Coronary artery (tissue), 2 donors: ENCODE results near the gene CILP.

ENCODE experiments used
- DNase-seq: peaks from one replicate; pipeline ENCODE4 v3.0.0-alpha.2; 2017; ENCODE audit warnings: low spot score
- H3K27ac ChIP-seq, 2 donors: fragments of 200-600 bp; sonication (generic); one replicate each; pipeline ENCODE4 v1.5.1; 2016 to 2019
- H3K4me3 ChIP-seq: fragments of 200-600 bp; sonication (generic); 2 replicates; pipeline ENCODE4 v1.5.1; 2016; ENCODE audit warnings: mild to moderate bottlenecking, moderate library complexity
- TF ChIP-seq, protein P1 (sequence below): fragments of 200-600 bp; sonication (generic); IDR thresholded peaks from one replicate; pipeline ENCODE4 v1.5.1; 2019; ENCODE audit warnings: antibody characterized with exemption

CILP gene

DNA sequence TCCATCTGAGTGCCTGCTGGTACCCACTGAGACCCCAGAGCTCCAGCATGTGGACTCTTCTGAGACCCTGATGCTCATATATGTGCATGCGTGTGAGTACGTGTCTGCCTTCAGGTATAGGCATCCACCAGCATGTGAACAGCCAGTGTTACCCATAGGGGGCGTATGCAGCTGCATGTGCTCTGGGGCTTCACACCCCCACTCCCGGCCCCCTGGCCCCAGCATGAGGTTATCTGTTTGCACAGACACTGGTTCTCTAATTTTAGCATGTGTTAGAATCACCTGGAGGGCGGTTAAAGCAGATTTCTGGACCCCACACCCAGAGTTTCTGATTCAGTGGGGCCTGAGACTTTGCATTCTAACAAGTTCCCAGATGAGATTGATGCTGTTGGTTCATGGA lies 824 bp upstream of the CILP start:
- TF ChIP-seq, protein P1, sequence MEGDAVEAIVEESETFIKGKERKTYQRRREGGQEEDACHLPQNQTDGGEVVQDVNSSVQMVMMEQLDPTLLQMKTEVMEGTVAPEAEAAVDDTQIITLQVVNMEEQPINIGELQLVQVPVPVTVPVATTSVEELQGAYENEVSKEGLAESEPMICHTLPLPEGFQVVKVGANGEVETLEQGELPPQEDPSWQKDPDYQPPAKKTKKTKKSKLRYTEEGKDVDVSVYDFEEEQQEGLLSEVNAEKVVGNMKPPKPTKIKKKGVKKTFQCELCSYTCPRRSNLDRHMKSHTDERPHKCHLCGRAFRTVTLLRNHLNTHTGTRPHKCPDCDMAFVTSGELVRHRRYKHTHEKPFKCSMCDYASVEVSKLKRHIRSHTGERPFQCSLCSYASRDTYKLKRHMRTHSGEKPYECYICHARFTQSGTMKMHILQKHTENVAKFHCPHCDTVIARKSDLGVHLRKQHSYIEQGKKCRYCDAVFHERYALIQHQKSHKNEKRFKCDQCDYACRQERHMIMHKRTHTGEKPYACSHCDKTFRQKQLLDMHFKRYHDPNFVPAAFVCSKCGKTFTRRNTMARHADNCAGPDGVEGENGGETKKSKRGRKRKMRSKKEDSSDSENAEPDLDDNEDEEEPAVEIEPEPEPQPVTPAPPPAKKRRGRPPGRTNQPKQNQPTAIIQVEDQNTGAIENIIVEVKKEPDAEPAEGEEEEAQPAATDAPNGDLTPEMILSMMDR = no peak
- Histone ChIP-seq H3K27ac (peak overlapping the region in 1 of 2 donors; percentile 68), H3K4me3 (no peak overlapping the region)

GRCh38 chr15:65211482-65211982 lies 259 bp upstream of the CILP start:
- TF ChIP-seq, protein P1 = no peak
- H3K4me3 ChIP-seq = no peak overlapping the region
- peak overlapping the region in 1 of 2 donors; percentile 68 for H3K27ac ChIP-seq
- no peak for DNase-seq

More for the DNA sequence above, 824 bp upstream of the CILP start:
- no peak for DNase-seq

DNA sequence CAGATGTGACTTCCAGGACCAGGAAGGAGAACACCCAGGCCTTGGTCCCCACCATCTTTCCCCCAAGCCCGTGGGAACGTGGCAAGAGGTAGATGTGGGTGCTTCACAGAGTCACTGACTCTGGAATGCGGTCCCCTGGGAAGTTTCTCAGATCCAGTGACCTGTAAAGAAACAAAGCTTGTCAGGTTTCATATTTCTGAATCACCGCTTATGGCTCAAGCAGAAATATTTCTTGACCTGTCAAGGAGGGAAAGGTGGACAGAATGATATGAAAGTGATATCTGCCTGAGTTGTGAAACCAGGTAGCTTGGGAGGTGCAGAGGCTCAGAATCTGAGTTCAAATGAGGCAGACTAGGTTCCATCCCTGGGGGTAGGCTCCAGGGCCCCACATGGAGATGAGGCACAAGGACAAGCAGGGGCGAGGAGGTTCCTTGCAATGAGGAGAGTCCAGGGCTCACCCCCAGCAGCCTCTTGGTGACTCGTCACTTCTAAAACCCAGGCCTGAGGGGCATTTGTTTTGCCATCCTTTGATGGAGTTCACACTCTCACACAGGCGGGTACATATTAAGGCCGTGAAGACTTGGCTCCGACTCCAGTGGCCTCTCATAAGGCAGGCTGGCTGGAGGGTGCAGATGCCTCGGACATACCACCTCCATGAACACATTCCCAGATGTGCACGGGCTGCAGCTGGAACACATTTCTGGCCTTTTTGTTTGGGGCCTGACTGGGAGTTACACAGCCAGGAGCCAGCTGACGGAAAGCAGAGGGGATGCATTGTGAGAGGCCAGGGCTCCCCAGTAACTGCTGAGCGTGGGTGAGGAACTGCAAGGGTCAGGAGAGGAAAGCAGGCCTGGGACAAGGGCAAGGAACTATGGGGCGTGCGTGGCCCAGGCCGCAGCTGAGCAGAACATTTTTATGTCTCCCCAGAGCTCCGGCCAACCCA lies 1.3 kb downstream of the CILP start:
- Histone ChIP-seq H3K4me3 (no peak overlapping the region), H3K27ac (peak overlapping the region in 1 of 2 donors; percentile 68)
- TF ChIP-seq, protein P1 = no peak
- DNase-seq = no peak

DNA sequence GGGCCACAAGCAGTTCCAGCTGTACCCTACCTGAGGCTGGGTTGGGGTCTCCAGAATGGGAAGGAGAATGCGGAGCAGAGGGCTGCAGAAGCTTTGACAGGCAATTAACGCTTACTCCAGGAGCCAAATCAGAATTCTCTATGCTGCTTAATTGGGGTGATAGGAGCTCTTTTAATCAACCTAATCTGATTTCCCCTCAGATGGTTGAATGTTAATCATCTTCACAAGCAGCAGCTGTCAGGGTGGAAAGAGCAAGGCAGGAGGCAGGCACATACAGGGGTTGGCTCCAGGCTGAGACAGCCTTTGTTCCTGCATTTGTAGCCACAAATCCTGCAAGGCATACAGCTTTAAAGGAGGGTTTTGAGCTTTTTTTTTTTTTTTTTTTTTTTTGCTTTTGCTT lies 2.6 kb downstream of the CILP start:
- TF ChIP-seq, protein P1 = no peak
- Histone ChIP-seq H3K27ac (no peak overlapping the region), H3K4me3 (no peak overlapping the region)
- no peak for DNase-seq

- Histone ChIP-seq H3K27ac (no peak overlapping the region), H3K4me3 (no peak overlapping the region)
- DNase-seq = no peak
- TF ChIP-seq, protein P1 = no peak
Measured at GRCh38 chr15:65207280-65207840, 3.9 kb downstream of the CILP start.

DNA sequence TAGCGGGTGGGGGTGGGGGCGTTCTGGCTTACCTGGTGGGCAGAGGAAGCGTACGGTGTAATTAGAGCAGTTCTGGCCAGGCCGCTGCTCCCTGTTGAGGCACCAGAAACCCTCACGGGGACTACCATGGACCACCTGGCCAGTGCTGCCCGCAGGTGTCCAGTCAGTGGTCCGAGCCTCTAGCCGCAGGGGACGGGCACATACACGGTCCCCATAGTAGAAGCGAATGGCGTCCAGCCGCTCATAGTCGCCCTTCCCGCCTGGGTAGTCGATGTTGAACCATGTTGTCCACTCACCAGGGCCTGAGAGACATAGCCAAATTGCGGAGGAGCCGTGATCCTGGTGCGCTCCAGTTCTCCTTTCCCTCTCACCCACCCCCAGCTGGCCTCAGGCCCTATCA lies 4.5 kb downstream of the CILP start:
- H3K4me3 ChIP-seq = no peak overlapping the region
- DNase-seq = no peak
- no peak overlapping the region for H3K27ac ChIP-seq
- TF ChIP-seq, protein P1 = no peak
